Peyer's patch (tissue), 4 donors: ENCODE results near the gene ADAR.

Experiments used
- CTCF ChIP-seq, 6 experiments: fragments of 450-650 bp in 4 of 6; fragments of 200-600 bp in 2 of 6; sonication (generic) in 1 of 6; IDR thresholded peaks; one replicate each; pipeline ENCODE4 v1.5.1; 2017 to 2019; ENCODE audit warnings: antibody characterized with exemption in 6 of 6, mild to moderate bottlenecking in 3 of 6, moderate library complexity in 1 of 6
- POLR2A ChIP-seq, 2 donors: fragments of 450-650 bp; IDR thresholded peaks; one replicate each; pipeline ENCODE4 v1.5.1; 2017; ENCODE audit warnings: antibody characterized with exemption in 2 of 2, mild to moderate bottlenecking in 2 of 2, moderate library complexity in 2 of 2

- TF ChIP-seq CTCF (IDR thresholded peaks at IDR 0.05) = no peak
- no peak for TF ChIP-seq POLR2A (IDR thresholded peaks at IDR 0.05)
Observed at GRCh38 chr1:154622503-154623039, 14.6 kb upstream of the ADAR start.
